Measurements from ENCODE around the gene C17orf50.

C17orf50 gene

DNA sequence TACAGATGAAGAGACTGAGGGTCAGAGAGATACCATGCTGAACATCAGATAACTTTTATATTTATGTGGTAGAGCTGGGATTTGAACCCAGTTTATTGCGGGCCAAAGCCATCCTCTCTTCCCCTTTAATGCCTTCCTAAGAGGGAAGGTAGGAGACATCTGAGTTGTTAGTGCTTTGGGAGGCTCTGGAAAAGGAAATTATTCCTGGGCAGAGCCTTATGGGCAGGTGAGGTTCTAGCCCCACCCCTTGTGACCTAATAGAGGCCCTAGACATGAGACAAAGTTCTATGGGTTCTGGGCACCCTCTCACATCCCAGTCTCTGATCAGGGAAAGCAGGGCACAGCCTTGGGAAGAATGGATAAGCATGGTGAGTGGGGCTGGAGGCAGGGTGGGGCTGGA lies at the start of gene C17orf50:
Gene C17orf50 (plus strand): TSS at position 301 of the 400 bp plus-strand sequence. CDS start 55 bp downstream, at position 356.
- DNase-seq = no peak

GRCh38 chr17:35710950-35711349 lies 49.7 kb upstream of the C17orf50 start:
- DNase-seq = no peak

- no peak for DNase-seq
Measured at GRCh38 chr17:35713069-35713728, 47.5 kb upstream of the C17orf50 start.

GRCh38 chr17:35714988-35715387 lies 45.7 kb upstream of the C17orf50 start:
- no peak for DNase-seq

GRCh38 chr17:35715416-35715815 lies 45.3 kb upstream of the C17orf50 start:
- no peak for DNase-seq

- DNase-seq = no peak
Measured at GRCh38 chr17:35716173-35716572, 44.5 kb upstream of the C17orf50 start.

- DNase-seq = no peak
Measured at GRCh38 chr17:35716897-35717465, 43.7 kb upstream of the C17orf50 start.

DNA sequence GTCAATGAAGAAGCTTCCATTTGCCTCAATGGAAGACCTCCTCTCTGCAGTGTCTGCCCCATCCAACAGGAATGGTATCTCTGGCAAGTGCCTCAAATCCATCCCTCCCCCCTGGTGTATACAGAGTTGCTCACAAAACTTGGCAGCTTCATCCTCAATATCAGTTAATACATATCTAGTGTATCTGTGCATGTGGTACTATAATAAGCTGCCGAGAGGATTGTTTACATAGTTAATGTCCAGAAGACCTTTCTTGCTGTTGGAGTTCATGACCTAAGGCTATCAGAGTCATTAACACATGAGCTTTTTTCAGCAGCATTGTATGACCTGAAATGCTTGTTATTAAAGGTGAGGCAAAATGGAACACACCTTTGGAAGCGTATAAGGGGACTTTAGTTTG lies 43.2 kb upstream of the C17orf50 start:
- no peak for DNase-seq

GRCh38 chr17:35723735-35724134 lies 37.0 kb upstream of the C17orf50 start:
- no peak for DNase-seq

DNA sequence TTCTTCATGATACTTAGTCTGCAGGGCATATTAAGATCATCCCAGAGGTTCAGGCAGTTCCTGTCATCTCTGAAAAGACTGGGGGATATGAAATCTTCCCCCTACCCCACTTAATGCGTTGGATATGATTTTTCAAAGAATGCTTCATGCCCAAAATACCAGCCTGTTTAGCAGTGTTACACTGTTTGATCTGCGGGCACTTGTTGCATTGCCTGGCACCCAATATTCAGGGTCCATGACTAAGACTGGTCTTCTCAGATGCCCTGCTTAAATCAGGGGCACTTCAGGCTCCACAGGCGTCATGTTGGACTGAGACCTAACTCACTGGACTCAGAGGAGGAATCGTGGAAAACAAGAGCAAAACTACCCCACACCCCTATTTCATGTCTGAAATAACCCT lies 35.6 kb upstream of the C17orf50 start:
- DNase-seq = no peak

GRCh38 chr17:35725802-35726126 lies 34.9 kb upstream of the C17orf50 start:
- DNase-seq = no peak

- DNase-seq = no peak
Measured at GRCh38 chr17:35726127-35726952, 34.3 kb upstream of the C17orf50 start.

GRCh38 chr17:35726953-35727460 lies 33.7 kb upstream of the C17orf50 start:
- no peak for DNase-seq

DNA sequence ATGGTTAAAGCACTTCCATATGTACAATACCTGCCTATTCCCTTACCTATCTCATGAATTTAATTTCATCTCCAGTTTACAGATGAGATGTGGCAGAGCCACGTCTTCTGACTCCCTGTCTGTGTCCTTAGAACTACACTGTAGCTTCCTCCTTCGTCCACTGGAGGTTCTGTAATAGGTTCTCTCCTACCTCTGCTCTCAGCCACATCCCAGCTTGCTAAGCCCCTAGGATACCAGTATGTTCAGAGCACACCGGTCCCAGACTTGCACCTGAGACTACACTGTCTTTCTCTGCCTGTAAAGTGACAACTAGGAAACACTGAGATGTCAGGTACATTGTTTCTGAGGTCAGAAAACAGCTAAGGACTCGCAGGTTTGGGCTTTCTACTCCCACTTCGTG lies 33.1 kb upstream of the C17orf50 start:
- DNase-seq = no peak

GRCh38 chr17:35728551-35728950 lies 32.1 kb upstream of the C17orf50 start:
- DNase-seq = no peak

- no peak for DNase-seq
Measured at GRCh38 chr17:35729405-35729833, 31.3 kb upstream of the C17orf50 start.

DNA sequence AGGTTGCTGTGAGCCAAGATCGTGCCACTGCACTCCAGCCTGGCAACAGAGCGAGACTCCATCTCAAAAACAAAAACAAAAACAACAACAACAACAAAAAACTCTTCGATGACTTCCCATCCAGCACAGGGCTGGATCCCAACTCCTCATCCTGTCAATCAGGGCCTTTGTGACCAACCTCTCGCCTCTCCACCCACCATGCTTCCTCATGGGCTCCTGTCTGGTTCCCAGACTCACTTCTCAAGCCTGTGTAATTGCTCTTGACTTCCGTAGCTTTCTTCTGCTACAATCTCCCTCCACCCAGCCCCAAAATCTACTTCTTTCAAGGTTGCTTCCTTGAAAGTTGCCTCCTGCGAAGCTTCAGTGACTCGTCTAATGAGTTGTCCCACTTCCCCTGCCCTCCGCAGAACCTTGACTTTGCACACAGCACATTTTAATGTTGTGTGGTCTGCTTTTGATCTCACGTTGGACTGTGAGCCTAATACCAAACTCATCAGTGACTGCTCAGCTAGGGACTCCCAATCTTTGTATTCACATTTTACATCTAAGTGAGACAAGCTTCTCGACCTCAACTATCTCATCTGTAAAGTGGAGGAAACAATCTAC lies 30.2 kb upstream of the C17orf50 start:
- no peak for DNase-seq

- DNase-seq = peak; percentile 4
Measured at GRCh38 chr17:35731239-35731916, 29.3 kb upstream of the C17orf50 start, which contains the start of gene RASL10B. TSS of gene RASL10B (plus strand) at chr17:35731639. CDS start at chr17:35735185, 3,546 bp downstream.

GRCh38 chr17:35731917-35732805 lies 28.5 kb upstream of the C17orf50 start:
- no peak for DNase-seq

- no peak for DNase-seq
Measured at GRCh38 chr17:35732806-35733136, 27.9 kb upstream of the C17orf50 start.

DNA sequence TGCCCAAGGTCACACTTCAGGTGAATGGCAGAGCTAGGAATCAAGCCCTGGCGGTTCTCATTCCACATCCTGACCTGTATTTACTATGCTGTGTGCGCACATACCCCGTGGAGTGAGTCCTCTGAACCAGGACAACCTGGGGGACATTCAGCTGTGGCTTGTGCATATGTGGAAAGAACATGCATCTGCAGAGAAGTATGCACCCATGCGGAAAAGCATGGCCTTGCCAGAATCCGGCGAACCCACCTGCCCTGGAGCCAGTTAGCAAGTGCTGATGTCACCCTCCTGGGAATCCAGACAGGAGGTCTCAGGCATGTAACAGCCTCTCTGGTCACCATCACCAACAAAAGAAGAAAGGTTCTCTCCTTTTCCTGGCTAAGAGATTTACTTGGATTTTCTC lies 27.3 kb upstream of the C17orf50 start:
- DNase-seq = no peak

DNA sequence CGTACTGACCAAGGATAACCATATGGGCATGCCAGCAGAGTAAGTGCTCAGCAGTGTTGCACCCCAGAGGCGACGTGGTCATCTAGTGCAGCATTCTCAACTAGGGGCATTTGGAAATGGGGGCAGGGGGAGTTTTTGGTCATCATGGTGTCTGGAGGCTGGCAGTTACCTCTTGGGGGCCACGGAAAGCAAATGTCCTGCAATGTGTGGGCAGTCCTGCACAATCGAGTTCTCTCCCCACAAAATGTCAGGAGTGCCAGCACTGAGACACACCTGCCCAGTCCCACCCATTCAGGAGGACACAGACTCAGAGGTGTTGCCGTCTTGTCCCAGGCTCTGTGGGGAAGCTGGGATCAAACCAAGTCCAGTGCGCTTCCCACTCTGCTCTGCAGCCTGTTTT lies 26.3 kb upstream of the C17orf50 start:
- DNase-seq = no peak

Measured in NCI-H2029 (cell line).